GM19468 (cell line): ENCODE data around the gene PPME1.

Experiments used
- ATAC-seq: cut with Tn5 transposase; IDR thresholded peaks from one replicate; pipeline ENCODE4 v1.9.1; 2021; ENCODE audit warnings: mild to moderate bottlenecking, moderate library complexity, moderate number of reproducible peaks; ENCODE audit not compliant: unreplicated experiment; ENCODE audit errors: extremely low read depth

The PPME1 gene

GRCh38 chr11:74220376-74220775, 49.3 kb downstream of the PPME1 start:
- no peak for ATAC-seq

DNA sequence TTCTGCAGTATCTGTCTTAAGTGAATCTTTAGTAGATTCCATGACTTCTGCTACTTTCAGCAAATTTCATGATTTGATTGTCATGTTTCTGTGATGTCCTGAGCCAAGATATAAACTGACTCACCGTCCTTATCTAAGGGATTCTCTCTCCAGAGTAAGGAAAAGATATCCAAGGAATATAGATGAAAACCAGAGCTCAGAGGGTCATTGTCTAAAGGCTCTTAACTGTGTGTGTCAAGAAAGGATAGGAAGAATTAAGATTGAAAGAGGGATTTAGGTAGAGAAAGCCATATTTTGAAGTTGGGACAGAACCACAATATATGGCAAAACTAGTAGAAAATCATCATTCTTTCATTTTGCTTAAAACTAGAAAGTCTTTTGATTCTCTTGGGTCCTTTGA, 50.7 kb downstream of the PPME1 start:
- no peak for ATAC-seq

GRCh38 chr11:74225565-74225964, 54.5 kb downstream of the PPME1 start:
- ATAC-seq, result no peak

DNA sequence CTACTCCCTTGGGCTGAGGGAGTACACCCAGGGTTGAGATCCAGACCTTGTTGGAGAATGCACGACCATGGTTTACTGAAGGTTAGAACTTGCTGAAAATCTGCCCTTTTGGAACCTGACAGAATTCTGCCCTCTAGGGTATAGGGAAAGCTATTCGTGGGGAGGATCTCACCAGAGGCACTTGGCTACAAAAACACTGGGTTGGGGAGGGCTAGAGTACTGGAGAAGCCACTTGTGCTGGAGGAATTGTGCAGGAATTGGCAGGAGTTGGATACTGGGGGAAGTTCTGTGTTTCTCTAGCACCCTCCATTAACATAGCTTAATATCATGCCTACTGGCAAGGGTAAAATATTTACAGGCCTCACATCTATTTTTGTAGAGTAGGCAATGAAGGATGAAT, 55.8 kb downstream of the PPME1 start:
- no peak for ATAC-seq

DNA sequence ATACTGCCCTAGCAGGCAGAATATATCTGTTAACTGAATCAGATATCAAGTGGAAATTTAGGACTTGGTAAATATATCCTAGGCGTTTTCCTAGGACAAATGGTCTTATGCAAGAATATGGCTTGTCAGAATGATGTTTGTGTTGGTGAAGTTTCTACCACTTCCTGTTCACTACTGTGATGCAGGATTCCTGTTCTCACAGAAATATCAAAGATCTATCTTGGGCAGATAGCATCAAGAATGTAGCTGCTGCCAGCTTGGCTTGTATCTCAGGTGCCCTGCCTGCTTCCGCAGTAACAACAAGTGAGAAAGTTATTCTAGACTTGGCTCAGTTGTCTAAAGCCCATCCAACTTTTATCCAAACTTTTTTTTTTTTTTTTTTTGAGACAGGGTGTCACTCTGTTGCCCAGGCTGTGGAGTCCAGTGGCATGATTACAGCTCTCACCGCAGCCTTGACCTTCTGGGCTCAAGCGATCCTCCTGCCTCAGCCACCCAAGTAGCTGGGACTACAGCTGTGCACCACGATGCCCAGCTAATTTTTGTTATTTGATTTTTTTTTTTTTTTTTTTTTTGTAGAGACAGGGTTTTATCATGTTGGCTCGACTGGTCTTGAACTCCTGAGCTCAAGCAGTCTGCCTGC, 61.3 kb downstream of the PPME1 start:
- no peak for ATAC-seq

- no peak for ATAC-seq
Measured at GRCh38 chr11:74233683-74234082, 62.6 kb downstream of the PPME1 start.

DNA sequence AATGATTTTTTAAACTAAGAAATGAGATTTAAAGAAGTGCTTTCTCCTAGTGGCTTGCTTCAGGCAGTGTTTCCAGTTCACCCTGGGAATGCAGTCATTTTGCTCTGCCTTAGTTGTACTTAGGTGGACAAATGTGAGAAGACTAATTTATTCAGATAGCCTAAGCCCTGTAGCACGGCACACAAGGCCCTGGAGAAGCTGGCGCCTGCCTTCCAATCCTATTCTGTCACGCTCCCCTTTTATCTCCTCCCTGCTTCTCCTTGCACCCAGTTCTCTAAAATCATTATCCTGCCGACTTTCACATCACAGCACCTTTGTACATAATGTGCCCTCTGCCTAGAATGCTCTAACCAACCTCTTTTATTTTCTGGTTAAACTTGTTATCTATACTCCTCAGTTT, 64.0 kb downstream of the PPME1 start:
- no peak for ATAC-seq

- ATAC-seq, result no peak
Measured at GRCh38 chr11:74237541-74237940, 66.5 kb downstream of the PPME1 start.

DNA sequence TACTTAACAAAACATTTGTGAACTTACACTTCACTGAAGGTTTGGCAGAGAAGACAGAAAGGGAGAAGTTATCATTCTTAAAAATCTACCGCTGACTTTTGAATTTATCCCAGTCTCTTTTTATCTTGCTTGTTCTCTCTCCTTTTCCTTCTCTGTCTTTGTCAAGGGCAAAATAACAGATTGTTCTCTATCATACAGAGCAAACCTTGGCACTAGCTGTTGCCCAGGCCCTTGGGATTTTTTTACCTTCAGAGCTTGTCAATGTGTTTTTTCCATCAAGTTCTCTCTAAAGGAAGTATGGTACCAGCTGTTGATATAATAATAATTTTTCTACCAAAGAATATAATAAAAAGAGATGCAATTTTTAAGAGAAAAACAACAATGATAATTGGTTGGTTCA, 67.2 kb downstream of the PPME1 start:
- ATAC-seq, result no peak

DNA sequence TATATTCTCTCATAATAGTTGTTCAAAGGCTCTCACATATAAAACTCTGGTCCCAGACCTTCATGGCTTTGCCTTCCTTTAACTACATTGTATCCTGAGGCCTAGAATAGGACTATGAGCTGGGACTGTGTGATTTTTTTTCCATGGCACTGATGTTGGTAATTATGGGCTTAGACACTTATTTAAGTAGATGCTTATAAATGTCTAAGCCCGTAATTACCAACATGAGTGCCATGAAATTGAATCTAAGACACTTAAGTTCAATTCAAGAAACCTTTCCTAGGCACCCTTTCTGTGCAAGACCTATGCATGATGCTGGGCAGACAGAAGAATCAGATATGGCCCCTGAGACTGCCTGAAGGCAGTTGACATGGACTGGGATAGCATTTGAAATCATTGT, 77.4 kb downstream of the PPME1 start:
- ATAC-seq, result no peak

DNA sequence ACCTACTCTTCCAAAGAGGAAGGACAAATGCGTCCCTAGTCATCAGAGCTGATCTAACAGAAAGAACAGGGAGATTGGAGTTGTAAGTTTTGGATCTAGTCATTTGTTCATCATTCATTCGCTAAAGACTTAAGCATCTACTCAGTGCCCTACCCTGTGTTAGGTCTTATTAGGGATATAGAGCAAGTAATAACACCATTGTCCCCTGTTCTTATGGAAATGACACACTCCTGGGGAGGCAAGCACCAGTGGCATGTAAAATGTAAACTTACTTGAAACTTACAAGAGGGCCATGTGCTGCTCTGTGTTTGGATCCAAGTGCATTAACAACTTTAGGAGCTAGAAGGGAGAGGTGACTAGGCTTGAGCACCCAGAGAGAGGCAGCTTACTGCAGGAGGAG, 78.4 kb downstream of the PPME1 start:
- ATAC-seq, result no peak

GRCh38 chr11:74253361-74253760, 82.3 kb downstream of the PPME1 start:
- ATAC-seq, result no peak

GRCh38 chr11:74255741-74256375, 84.8 kb downstream of the PPME1 start:
- ATAC-seq, result no peak

- ATAC-seq, result no peak
Measured at GRCh38 chr11:74256378-74257133, 85.5 kb downstream of the PPME1 start.

GRCh38 chr11:74257959-74258553, 87.0 kb downstream of the PPME1 start:
- ATAC-seq, result no peak

GRCh38 chr11:74262725-74263124, 91.6 kb downstream of the PPME1 start:
- ATAC-seq, result no peak

DNA sequence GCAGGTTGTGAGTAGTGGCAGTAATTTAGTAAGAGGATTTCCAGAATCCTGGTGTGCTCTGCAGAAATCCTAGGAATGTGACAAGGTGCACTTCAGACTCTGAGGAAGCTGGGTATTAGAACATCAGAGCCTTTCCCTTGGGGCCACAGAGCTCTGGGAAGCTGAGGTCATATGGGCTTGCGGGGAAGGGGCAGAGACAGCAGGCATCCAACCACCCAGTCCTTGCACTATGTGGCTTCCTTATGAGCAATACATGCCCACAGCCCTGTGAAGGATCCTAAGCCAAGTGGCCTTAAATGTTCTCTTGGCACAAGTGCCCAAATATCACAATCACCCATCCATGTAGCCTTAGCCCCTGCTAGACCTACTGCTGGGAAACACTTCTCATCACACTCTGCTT, 94.2 kb downstream of the PPME1 start:
- no peak for ATAC-seq

DNA sequence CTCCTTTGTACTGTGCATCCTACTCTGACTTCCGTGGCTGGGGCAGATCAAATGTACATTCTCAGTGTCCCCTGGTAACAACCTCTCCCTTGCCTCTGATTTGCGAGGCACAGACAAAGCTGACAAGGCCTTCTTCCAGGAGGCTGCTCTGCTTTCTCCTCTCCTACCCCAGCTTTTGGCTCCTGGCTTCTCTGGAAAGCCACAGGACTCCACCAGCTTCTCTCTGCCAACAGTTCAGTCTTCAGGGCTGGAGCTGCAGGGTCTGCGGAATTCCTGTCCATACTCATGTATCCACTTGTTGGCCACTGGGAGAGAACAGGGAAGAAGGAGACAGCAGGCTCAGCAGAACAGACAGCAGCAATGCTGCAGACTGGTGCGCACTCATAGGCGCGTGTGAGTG, 95.9 kb downstream of the PPME1 start:
- no peak for ATAC-seq

- ATAC-seq, result no peak
Measured at GRCh38 chr11:74268456-74268855, 97.4 kb downstream of the PPME1 start.

- ATAC-seq, result no peak
Measured at GRCh38 chr11:74269161-74269811, 98.2 kb downstream of the PPME1 start.

GRCh38 chr11:74272276-74272675, 101.2 kb downstream of the PPME1 start:
- no peak for ATAC-seq
